C4-2B (cell line): ENCODE measurements around the gene SERPINA7.

Experiments used
- ZFX ChIP-seq: fragments of 450-650 bp; IDR thresholded peaks from 2 replicates; pipeline ENCODE4 v1.6.1; 2017
- TF ChIP-seq, protein P1 (sequence below): fragments of 450-650 bp; conservative IDR thresholded peaks from 2 replicates; pipeline ENCODE4 v1.5.1; 2017; ENCODE audit warnings: mild to moderate bottlenecking

DNA sequence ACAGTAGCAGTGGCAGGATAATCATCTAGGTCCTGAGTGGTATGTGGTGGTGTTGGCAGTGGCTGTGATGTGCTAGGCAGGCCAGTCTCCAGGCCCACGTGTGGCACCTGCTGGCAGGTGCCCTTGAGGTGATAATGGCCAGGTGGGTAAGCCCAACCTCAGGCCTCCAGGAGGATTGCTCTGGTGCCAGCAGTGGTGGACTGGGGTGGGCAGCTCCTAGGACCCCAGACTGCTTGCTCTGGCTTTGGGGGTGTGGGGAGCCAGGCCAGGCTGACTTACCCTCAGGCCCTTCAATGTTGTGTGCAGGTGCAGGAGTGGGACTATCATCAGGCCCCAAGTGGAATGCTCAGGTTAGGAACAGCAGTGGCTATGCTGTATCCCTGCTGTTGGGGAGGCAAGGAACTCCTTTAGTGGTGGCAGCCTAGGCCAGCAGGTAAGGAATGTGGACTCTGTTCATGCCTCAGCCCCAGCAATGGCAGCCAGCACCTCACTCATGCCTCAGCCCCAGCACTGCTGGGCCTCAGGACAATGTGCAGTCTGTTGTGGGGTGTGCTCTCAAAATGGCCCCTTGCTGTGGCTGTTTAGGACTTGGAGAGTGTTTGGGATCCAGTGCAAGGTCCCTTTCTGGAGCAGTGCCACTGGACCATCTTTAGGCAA lies 24.3 kb downstream of the SERPINA7 start:
- TF ChIP-seq, protein P1, sequence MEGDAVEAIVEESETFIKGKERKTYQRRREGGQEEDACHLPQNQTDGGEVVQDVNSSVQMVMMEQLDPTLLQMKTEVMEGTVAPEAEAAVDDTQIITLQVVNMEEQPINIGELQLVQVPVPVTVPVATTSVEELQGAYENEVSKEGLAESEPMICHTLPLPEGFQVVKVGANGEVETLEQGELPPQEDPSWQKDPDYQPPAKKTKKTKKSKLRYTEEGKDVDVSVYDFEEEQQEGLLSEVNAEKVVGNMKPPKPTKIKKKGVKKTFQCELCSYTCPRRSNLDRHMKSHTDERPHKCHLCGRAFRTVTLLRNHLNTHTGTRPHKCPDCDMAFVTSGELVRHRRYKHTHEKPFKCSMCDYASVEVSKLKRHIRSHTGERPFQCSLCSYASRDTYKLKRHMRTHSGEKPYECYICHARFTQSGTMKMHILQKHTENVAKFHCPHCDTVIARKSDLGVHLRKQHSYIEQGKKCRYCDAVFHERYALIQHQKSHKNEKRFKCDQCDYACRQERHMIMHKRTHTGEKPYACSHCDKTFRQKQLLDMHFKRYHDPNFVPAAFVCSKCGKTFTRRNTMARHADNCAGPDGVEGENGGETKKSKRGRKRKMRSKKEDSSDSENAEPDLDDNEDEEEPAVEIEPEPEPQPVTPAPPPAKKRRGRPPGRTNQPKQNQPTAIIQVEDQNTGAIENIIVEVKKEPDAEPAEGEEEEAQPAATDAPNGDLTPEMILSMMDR = no peak
- TF ChIP-seq ZFX = no peak
